Hepatocyte (in vitro differentiated cells): ENCODE data around the gene TOP2B.

Experiments used
- EZH2 ChIP-seq: fragments of 200-600 bp; sonication (generic); IDR thresholded peaks from 2 replicates; pipeline ENCODE4 v1.6.1; 2016; ENCODE audit warnings: antibody characterized with exemption, mild to moderate bottlenecking, borderline replicate concordance
- EZH2phosphoT487 ChIP-seq: fragments of 200-600 bp; sonication (generic); IDR thresholded peaks from one replicate; pipeline ENCODE4 v1.6.1; 2018; ENCODE audit warnings: antibody characterized with exemption, mild to moderate bottlenecking, low read depth, moderate library complexity; ENCODE audit not compliant: unreplicated experiment, severe bottlenecking
- TF ChIP-seq, protein P1 (sequence below): fragments of 200-600 bp; sonication (generic); IDR thresholded peaks from 2 replicates; pipeline ENCODE4 v1.5.1; 2016; ENCODE audit warnings: antibody characterized with exemption, mild to moderate bottlenecking; ENCODE audit not compliant: poor library complexity

DNA sequence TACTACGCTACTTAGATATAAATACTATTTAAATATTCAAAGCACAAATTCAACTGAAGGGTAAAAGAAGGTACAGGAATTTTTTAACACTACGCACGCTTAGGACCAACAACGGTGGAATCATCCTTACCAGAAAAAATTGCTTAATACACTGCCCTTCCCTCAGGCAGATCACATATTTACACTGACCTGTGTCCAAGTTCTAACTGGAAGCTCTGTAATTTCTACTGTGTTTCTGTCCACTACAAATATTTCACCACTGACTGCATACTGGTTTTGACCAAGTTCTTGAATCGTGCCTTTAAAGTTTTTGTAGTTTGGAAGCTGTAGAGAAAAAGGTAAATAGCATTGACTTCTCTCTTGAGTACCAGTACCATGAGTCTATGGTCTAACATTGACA lies 44.2 kb downstream of the TOP2B start:
- TF ChIP-seq EZH2 (no peak), EZH2phosphoT487 (no peak)
- TF ChIP-seq, protein P1, sequence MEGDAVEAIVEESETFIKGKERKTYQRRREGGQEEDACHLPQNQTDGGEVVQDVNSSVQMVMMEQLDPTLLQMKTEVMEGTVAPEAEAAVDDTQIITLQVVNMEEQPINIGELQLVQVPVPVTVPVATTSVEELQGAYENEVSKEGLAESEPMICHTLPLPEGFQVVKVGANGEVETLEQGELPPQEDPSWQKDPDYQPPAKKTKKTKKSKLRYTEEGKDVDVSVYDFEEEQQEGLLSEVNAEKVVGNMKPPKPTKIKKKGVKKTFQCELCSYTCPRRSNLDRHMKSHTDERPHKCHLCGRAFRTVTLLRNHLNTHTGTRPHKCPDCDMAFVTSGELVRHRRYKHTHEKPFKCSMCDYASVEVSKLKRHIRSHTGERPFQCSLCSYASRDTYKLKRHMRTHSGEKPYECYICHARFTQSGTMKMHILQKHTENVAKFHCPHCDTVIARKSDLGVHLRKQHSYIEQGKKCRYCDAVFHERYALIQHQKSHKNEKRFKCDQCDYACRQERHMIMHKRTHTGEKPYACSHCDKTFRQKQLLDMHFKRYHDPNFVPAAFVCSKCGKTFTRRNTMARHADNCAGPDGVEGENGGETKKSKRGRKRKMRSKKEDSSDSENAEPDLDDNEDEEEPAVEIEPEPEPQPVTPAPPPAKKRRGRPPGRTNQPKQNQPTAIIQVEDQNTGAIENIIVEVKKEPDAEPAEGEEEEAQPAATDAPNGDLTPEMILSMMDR: no peak
